SH-SY5Y (cell line): ENCODE measurements around the gene PRAF2.

Experiments
- GATA2 ChIP-seq: IDR thresholded peaks from 2 replicates; pipeline ENCODE4 v1.6.1; 2011; ENCODE audit warnings: mild to moderate bottlenecking, low read depth, low read length
- GATA3 ChIP-seq: IDR thresholded peaks from 2 replicates; pipeline ENCODE4 v1.6.1; 2011; ENCODE audit warnings: low read depth, mild to moderate bottlenecking, low read length, moderate library complexity

Gene PRAF2

GRCh38 chrX:49042581-49043219 lies 31.1 kb downstream of the PRAF2 start:
- no peak for TF ChIP-seq GATA3
- TF ChIP-seq GATA2: no peak

GRCh38 chrX:49041744-49042580 lies 31.8 kb downstream of the PRAF2 start:
- TF ChIP-seq GATA2 (peak; percentile 24; the same call in 1 of the 2 replicates), GATA3 (no peak)

GRCh38 chrX:49040376-49040955 lies 33.3 kb downstream of the PRAF2 start:
- no peak for TF ChIP-seq GATA2
- no peak for TF ChIP-seq GATA3

GRCh38 chrX:49039598-49040375 lies 34.0 kb downstream of the PRAF2 start:
- TF ChIP-seq GATA2 (no peak), GATA3 (no peak)

- TF ChIP-seq GATA2 (no peak), GATA3 (no peak)
These were observed 35.8 kb downstream of the PRAF2 start for GRCh38 chrX:49037883-49038475.

GRCh38 chrX:49030283-49030682 lies 43.5 kb downstream of the PRAF2 start:
- TF ChIP-seq GATA2: no peak
- no peak for TF ChIP-seq GATA3

- TF ChIP-seq GATA2 (no peak), GATA3 (no peak)
These were observed 43.9 kb downstream of the PRAF2 start for GRCh38 chrX:49029876-49030275.
